ENCODE data around the gene RDM1.

- TF ChIP-seq CTCF (IDR thresholded peaks at IDR 0.05), result no peak
- no peak for TF ChIP-seq POLR2A (IDR thresholded peaks at IDR 0.05)
- no peak for TF ChIP-seq POLR2AphosphoS5 (IDR thresholded peaks at IDR 0.05)
- TF ChIP-seq EP300 (IDR thresholded peaks at IDR 0.05), result no peak
Observed at GRCh38 chr17:35894206-35894605, 36.4 kb downstream of the RDM1 start.
